ENCODE measurements around the gene NEDD9.

Gene NEDD9

DNA sequence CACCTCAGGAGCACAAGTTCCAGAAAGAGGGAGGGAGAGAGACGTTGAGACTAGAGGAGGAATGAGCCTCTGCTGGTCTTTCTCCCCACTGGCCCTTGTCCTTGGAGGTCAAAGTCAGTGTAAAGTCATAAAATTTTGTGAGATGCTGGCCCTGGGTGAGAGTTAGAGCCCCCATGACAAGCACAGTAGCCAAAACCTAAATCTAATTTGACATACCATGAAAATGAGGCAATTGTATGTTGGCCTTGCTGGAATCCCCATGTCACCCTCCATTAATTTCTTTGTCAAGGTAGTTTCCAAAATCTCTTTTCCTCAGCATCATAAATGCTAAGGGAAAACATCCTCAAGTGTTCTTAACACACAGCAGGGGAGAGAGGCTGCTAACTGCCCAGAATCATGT, 17.6 kb upstream of the NEDD9 start:
- Histone ChIP-seq H3K36me3 (replicated peaks) (no peaks in the 10 kb centered on the region), H3K4me3 (no peak overlapping the region), H3K9me3 (no peaks in the 10 kb centered on the region), H3K4me1 (peaks cover 18% of the 10 kb centered on the region), H3K27me3 (ENCODE audit: low read depth) (no peaks in the 10 kb centered on the region)
- no peak for DNase-seq (ENCODE audit: low spot score in 2 of 2)
- in situ Hi-C loops (cut with MboI; ENCODE audit: low sequenced_read_pairs), result no loop called here

DNA sequence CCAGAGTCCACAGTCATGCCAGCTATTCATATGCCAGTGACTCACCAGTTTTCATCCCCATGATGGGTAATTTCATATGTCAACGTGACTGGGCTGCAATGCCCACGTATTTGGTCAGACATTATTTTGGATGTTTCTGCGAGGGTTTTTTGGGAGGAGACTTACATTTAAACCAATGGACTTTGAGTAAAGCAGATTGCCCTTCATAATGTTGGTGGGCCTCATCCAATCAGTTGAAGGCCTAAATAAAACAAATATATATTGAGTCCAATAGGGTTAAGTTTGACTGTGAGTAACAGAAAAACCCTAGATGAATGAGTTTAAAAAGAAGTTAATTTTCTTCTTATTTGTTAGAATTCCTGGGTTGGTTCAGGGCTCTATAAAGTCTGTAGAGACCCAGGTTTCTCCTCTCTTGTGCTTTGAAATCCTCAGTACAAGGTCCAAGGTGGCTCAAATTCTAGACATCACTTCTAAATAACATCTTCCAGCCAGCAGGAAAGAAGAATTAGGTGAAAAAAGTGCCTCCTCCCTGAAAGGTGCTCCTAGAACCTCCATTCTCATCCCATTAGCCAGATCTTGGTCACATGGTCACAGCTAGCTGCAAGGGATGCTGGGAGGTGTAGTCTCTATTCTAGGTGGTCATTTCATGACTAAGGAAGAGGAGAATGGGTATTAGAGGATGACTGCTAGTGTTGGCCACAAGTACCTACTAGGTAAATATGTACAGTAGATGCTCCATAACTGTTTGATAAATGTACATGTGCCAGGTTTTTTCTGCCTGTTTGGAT, 16.7 kb upstream of the NEDD9 start:
- DNase-seq (ENCODE audit: low spot score in 2 of 2), result no peak

DNA sequence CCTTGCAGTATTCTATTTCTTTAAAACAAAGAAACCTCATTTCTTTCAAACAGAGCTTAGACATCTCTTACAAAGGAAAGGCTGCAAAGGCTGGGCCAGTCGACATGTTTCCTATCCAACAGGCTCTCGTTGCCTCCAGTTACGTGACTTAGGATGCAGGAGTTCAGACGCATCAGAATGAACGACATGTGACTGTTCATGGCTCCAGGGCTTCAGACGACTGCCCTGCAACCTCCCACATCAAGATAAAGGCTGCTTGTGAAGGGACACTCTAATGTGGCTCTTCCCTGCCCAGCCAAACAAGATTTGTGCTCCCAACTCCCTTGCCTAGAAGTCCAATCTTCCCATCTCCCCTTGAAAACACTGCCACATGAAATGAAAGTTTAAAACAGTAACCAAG, 14.3 kb upstream of the NEDD9 start:
- no peak for DNase-seq (ENCODE audit: low spot score in 2 of 2)
- H3K4me3 ChIP-seq, result no peak overlapping the region
- in situ Hi-C loops (cut with MboI; ENCODE audit: low sequenced_read_pairs), result no loop called here
- H3K36me3 ChIP-seq (replicated peaks), result no peaks in the 10 kb centered on the region
- no peaks in the 10 kb centered on the region for H3K9me3 ChIP-seq
- H3K4me1 ChIP-seq, result peaks cover 25% of the 10 kb centered on the region
- no peaks in the 10 kb centered on the region for H3K27me3 ChIP-seq (ENCODE audit: low read depth)

More for the DNA sequence above, 16.7 kb upstream of the NEDD9 start:
- Histone ChIP-seq H3K9me3 (no peaks in the 10 kb centered on the region), H3K4me1 (peaks cover 28% of the 10 kb centered on the region), H3K4me3 (no peak overlapping the region), H3K36me3 (replicated peaks) (no peaks in the 10 kb centered on the region), H3K27me3 (ENCODE audit: low read depth) (no peaks in the 10 kb centered on the region)
- in situ Hi-C loops (cut with MboI; ENCODE audit: low sequenced_read_pairs), result no loop called here

DNA sequence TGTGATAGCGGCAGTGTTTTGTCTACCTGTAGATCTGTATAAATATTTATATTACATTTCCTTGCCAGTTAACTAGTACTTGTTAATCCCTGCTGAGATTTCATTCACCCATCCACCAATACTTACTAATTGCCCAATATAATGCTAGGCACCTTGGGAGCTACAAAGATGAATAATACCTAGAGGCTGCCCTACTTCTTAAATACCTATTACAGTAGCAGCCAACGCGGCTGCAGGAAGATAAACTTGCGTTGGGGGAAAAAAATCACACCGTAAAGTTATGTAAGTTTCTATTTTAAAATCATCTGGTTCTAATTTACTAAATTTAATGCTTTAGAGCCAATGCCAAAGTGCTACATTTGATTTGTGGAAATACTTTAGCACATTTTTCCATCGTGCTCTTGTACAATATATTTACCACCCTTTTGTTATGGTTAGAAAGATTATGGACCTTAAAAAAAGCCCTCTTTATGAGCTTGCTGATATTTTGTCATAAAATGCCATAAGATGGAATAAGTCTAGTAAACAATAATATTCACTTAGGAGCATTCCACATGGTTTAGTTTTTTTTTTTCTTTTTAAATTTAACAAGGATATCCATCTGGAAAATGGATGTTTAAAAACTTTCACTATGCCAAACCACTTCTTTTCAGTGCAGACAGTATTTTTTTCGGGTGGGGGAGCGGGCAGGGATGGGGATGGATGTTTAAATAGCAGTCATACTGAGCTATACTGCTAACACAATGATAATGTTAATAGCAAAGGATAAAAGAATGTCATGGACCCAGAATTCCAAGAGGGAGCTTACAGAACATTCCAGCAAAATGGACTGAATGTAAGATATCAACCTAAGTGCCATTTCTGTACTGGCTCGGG, 13.2 kb upstream of the NEDD9 start:
- H3K4me1 ChIP-seq, result peaks cover 25% of the 10 kb centered on the region
- peak; percentile 34 to 45 for DNase-seq (ENCODE audit: low spot score in 2 of 2)
- H3K4me3 ChIP-seq, result no peak overlapping the region
- in situ Hi-C loops (cut with MboI; ENCODE audit: low sequenced_read_pairs), result no loop called here
- no peaks in the 10 kb centered on the region for H3K36me3 ChIP-seq (replicated peaks)
- no peaks in the 10 kb centered on the region for H3K9me3 ChIP-seq
- H3K27me3 ChIP-seq (ENCODE audit: low read depth), result no peaks in the 10 kb centered on the region

DNA sequence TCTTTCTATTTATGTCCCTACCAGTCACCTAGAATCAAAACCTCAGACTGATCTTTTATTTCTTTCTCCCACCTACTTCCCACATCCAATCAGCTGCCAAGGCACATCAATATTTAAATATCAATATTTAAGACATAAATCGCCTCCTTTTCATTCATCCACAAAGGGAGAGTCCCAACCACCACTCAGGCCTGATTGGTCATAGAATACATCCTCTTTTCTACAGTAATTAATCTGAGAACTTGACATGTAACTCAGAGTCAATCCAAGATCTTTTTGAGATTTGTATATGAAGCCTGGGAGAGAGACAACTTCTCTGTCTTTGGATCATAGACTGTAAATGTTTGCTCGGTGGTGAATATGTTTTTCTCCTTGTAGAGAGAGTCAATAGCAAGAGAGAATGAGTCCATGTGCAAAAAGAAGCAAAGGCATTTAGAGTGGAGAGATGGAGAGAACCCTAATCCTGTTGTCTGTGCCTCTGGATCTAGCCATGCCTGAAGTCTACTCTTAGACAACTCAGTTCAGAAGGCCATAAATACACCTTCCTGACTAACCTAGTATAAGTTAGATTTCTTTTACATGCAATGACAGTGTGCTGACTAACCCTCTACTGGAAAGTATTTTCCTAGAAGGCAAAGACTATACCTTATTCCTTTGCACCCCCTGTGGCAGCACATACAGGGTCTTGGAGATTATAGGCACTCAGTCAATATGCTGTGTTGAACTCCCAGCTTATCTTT, 12.1 kb upstream of the NEDD9 start:
- Histone ChIP-seq H3K4me3 (no peak overlapping the region), H3K36me3 (replicated peaks) (no peaks in the 10 kb centered on the region), H3K9me3 (no peaks in the 10 kb centered on the region), H3K4me1 (peaks cover 25% of the 10 kb centered on the region), H3K27me3 (ENCODE audit: low read depth) (no peaks in the 10 kb centered on the region)
- no peak for DNase-seq (ENCODE audit: low spot score in 2 of 2)
- in situ Hi-C loops (cut with MboI; ENCODE audit: low sequenced_read_pairs), result no loop called here

DNA sequence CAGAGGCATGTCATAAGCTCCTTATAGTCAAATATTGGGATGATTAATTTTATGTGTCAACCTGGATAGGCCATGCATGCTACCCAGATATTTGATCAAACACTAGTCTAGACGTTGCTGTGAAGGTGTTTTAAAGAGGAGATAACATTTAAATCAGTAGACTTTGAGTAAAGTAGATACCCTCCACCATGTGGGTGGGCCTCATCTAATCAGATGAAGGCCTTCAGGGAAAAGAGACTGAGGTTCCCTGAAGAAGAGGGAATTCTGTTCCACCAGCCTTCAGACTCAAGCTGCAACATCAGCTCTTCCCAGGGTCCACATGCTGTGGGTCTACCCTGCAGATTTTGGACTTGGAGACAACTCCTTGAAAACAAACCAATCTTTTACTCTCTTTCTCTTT, 11.4 kb upstream of the NEDD9 start:
- H3K4me3 ChIP-seq, result no peak overlapping the region
- peaks cover 25% of the 10 kb centered on the region for H3K4me1 ChIP-seq
- H3K9me3 ChIP-seq, result no peaks in the 10 kb centered on the region
- in situ Hi-C loops (cut with MboI; ENCODE audit: low sequenced_read_pairs), result no loop called here
- H3K27me3 ChIP-seq (ENCODE audit: low read depth), result no peaks in the 10 kb centered on the region
- DNase-seq (ENCODE audit: low spot score in 2 of 2), result no peak
- no peaks in the 10 kb centered on the region for H3K36me3 ChIP-seq (replicated peaks)

DNA sequence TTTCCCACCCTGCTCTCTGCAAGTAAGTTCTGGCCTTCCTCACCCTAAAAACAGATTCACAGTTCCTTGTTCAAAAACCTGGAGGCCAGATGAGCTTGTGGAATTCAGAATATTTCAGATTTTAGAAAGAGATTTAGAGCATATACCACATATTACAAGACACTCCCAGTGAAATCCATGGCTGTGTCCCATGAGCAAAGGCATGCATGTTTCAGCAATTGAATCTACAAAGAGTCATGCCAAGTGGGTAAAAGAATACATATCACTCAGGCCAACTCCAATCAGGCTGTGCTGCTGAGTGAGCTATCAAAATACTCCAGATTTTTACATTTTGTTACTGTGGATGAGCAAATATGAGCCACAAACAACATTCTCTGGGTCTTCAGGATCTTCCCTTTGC, 10.2 kb upstream of the NEDD9 start:
- Histone ChIP-seq H3K4me1 (peaks cover 25% of the 10 kb centered on the region), H3K4me3 (no peak overlapping the region), H3K36me3 (replicated peaks) (no peaks in the 10 kb centered on the region), H3K9me3 (no peaks in the 10 kb centered on the region), H3K27me3 (ENCODE audit: low read depth) (no peaks in the 10 kb centered on the region)
- no peak for DNase-seq (ENCODE audit: low spot score in 2 of 2)
- in situ Hi-C loops (cut with MboI; ENCODE audit: low sequenced_read_pairs), result no loop called here

DNA sequence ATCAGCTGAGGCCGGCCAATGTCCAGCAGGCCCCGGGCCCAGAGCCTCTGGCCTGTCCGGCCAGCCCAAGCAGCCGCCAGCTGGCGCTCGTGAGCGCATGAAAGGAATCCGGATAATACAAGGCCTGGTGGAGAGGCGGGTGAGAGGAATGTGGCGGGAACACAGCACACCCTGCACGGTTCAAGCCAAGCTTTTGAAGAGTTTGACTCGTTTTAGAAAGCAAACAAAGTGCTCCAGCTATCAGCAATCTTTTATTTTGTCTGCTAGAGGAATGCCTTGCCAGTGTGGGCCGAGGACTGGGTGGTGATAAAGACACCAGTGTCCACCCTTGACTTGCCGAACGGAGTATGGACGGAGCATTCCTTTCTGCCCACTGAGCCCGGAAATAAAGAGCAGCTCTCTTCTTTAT, 9.3 kb upstream of the NEDD9 start:
- Histone ChIP-seq H3K36me3 (replicated peaks) (no peaks in the 10 kb centered on the region), H3K4me3 (no peak overlapping the region), H3K9me3 (no peaks in the 10 kb centered on the region), H3K27me3 (ENCODE audit: low read depth) (no peaks in the 10 kb centered on the region), H3K4me1 (peaks cover 25% of the 10 kb centered on the region)
- in situ Hi-C loops (cut with MboI; ENCODE audit: low sequenced_read_pairs), result no loop called here
- peak in 1 of 2 experiments; percentile 43 for DNase-seq (ENCODE audit: low spot score in 2 of 2)

DNA sequence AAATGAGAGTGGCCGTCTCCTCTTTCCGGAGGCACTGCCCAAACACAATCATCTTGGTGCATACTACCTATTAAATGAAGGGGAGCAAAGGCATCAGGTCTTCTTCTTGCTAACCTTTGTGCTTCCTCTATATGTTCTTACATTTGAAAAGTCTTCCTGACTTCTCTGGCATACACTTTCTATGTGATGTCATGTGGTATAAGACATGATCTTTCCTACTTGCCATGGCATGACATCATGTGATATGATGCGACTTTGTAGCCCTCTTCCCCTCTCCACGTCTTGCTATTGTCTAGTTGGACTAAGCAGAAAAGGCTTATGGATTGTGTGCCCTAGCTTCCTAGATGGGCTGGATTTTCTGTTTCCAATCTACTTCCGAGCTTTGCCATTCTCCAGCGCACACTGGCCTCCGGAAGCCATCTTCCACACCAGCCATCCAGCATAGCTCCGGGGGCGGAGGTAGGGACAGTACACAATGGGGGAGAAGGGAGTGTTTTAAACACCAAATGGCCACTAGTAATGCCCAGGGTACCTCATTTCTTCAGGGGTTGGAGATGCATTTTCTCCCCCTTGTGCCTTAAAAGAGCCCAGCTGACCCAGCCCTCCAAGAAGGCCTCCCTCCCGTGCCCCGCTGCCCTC, 8.8 kb upstream of the NEDD9 start:
- no peak for DNase-seq (ENCODE audit: low spot score in 2 of 2)
- H3K4me3 ChIP-seq, result no peak overlapping the region
- in situ Hi-C loops (cut with MboI; ENCODE audit: low sequenced_read_pairs), result no loop called here
- no peaks in the 10 kb centered on the region for H3K36me3 ChIP-seq (replicated peaks)
- no peaks in the 10 kb centered on the region for H3K27me3 ChIP-seq (ENCODE audit: low read depth)
- H3K4me1 ChIP-seq, result peaks cover 21% of the 10 kb centered on the region
- no peaks in the 10 kb centered on the region for H3K9me3 ChIP-seq

DNA sequence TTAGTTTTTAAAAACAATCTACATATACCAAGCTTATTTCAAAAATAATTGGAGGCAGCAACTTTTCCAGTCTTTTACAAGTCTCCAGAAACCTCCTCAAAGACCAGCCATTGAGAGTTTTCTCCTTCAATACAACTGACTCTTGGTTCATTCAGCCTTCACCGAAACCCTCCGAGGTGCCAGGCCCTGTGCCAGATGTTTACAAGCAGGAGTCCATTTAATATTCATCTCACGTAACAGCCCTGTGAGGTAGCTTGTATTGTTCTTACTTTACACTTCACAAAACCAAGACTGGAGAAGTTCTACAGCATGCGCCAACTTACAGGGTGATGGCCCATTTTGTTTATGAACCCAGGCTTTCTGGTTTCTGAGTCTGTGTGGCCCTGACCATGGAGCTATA, 5.5 kb upstream of the NEDD9 start:
- in situ Hi-C loops (cut with MboI; ENCODE audit: low sequenced_read_pairs), result loop anchor here (10.0 kb wide), 1 partner anchor 257 kb away; no protein-coding TSS in a partner anchor

DNA sequence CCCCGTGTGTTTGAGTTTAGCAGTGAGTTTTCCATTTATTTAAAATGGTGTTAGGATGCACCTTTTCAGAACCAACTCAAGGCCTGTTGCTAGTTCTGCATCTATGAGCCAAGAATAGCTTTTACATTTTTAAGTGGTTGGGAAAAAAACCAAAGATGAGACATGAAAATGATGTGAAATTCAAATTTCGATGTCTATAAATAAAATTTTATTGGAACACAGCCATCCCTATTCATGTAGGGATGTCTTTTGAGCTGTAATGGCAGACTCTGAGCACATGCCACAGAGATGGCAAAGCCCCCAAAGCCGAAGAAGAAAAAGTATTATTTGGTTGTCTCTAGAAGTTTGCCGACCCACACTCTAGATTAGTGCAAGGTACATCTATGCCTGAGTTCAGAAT, 5.0 kb upstream of the NEDD9 start:
- in situ Hi-C loops (cut with MboI; ENCODE audit: low sequenced_read_pairs), result loop anchor here (10.0 kb wide), 1 partner anchor 257 kb away; no protein-coding TSS in a partner anchor

More for the DNA sequence above, 5.5 kb upstream of the NEDD9 start:
- H3K27me3 ChIP-seq (ENCODE audit: low read depth), result no peaks in the 10 kb centered on the region
- H3K4me3 ChIP-seq, result no peak overlapping the region
- H3K36me3 ChIP-seq (replicated peaks), result no peaks in the 10 kb centered on the region
- no peaks in the 10 kb centered on the region for H3K9me3 ChIP-seq
- no peak for DNase-seq (ENCODE audit: low spot score in 2 of 2)
- H3K4me1 ChIP-seq, result peaks cover 14% of the 10 kb centered on the region

DNA sequence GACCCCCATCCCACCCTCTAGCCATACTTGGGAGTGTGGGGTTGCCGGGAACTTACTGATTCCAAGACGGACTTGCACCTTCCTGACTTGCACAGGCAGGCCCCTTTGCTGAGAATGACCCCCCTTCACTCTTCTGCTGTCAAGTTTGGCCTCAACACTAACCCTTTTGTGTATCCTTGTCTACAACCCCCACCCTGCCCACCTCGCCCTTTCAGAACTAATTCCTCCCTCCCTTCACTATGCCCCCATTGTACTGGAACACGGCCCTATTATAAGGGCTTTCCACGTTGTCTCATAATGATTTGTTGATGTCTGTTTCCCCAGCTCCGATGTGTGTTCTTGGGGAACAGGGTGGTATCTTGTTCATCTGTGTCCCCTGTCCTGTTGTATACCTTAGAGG, 4.4 kb upstream of the NEDD9 start:
- no peak for DNase-seq (ENCODE audit: low spot score in 2 of 2)
- Histone ChIP-seq H3K27me3 (ENCODE audit: low read depth) (no peaks in the 10 kb centered on the region), H3K4me3 (no peak overlapping the region), H3K36me3 (replicated peaks) (no peaks in the 10 kb centered on the region), H3K4me1 (peaks cover 14% of the 10 kb centered on the region), H3K9me3 (no peaks in the 10 kb centered on the region)
- in situ Hi-C loops (cut with MboI; ENCODE audit: low sequenced_read_pairs), result loop anchor here (10.0 kb wide), 1 partner anchor 258 kb away; no protein-coding TSS in a partner anchor

More for the DNA sequence above, 5.0 kb upstream of the NEDD9 start:
- no peak overlapping the region for H3K4me3 ChIP-seq
- H3K27me3 ChIP-seq (ENCODE audit: low read depth), result no peaks in the 10 kb centered on the region
- peaks cover 14% of the 10 kb centered on the region for H3K4me1 ChIP-seq
- DNase-seq (ENCODE audit: low spot score in 2 of 2), result no peak
- H3K36me3 ChIP-seq (replicated peaks), result no peaks in the 10 kb centered on the region
- H3K9me3 ChIP-seq, result no peaks in the 10 kb centered on the region

DNA sequence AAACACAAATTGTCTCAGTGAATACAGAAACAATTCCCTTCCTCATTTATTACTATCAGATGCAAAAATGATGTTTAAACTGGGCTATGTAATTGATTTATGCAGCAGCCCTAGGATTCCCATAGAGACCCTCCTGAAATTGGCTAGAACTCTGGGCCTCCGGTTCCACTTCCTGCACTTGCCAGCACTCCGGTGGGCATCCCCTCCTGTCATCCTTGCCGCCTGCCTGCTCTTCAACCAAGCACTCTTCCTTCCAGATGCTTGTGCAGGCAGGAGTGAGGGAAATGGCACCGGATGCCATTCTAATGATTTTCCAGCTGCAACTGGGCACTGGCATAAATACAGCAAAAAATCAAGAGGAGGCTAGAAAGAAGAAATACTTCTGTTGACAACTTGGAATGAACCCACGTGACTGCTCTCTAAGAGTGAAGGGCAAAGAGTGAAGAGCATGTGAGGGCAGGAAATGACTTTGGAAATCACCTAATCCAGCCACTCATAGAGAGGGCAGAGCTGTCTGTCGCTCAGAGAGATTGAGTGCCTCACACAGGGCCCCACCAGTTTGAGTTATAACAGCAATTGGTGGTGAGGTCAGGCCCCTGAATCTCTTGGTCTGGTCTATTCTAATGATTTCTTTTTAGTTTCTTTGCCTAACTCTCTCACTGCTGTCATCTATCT, 3.7 kb upstream of the NEDD9 start:
- no peak for DNase-seq (ENCODE audit: low spot score in 2 of 2)
- in situ Hi-C loops (cut with MboI; ENCODE audit: low sequenced_read_pairs), result loop anchor here (10.0 kb wide), 1 partner anchor 259 kb away; no protein-coding TSS in a partner anchor
- no peak overlapping the region for H3K4me3 ChIP-seq
- H3K27me3 ChIP-seq (ENCODE audit: low read depth), result no peaks in the 10 kb centered on the region
- H3K4me1 ChIP-seq, result peaks cover 14% of the 10 kb centered on the region
- no peaks in the 10 kb centered on the region for H3K9me3 ChIP-seq
- H3K36me3 ChIP-seq (replicated peaks), result no peaks in the 10 kb centered on the region
